ENCODE results near the gene LMBRD2. TPM values are rescaled to one million over a fixed set of nuclear protein-coding genes. Genes with fewer than 3 reads are reported as not detected.
A peak's percentile ranks its signal among the peaks of the same experiment; 100 is the strongest.
"Not testable (repeated sequence)": the region's sequence is repeated elsewhere in the genome, so short reads cannot be mapped to it uniquely, and the experiment has no call there.

LMBRD2 gene
- total RNA-seq (10 to 100 TPM in 1 of 2 donors, 1 to 10 TPM in 1; 9.8 to 16.3 TPM), polyA plus RNA-seq (1 to 10 TPM; 1.8 to 4.6 TPM)
- long read RNA-seq, donor 1, full-length matches to known transcripts: 1 of 12 reads
- long read RNA-seq, donor 1, partial matches to known transcripts: 7 of 12 reads
- long read RNA-seq, donor 1, other reads (novel, unspliced or antisense): 4 of 12 reads
- long read RNA-seq, donor 2, full-length matches to known transcripts: 1 of 8 reads
- long read RNA-seq, donor 2, partial matches to known transcripts: 3 of 8 reads
- long read RNA-seq, donor 2, other reads (novel, unspliced or antisense): 4 of 8 reads

DNA sequence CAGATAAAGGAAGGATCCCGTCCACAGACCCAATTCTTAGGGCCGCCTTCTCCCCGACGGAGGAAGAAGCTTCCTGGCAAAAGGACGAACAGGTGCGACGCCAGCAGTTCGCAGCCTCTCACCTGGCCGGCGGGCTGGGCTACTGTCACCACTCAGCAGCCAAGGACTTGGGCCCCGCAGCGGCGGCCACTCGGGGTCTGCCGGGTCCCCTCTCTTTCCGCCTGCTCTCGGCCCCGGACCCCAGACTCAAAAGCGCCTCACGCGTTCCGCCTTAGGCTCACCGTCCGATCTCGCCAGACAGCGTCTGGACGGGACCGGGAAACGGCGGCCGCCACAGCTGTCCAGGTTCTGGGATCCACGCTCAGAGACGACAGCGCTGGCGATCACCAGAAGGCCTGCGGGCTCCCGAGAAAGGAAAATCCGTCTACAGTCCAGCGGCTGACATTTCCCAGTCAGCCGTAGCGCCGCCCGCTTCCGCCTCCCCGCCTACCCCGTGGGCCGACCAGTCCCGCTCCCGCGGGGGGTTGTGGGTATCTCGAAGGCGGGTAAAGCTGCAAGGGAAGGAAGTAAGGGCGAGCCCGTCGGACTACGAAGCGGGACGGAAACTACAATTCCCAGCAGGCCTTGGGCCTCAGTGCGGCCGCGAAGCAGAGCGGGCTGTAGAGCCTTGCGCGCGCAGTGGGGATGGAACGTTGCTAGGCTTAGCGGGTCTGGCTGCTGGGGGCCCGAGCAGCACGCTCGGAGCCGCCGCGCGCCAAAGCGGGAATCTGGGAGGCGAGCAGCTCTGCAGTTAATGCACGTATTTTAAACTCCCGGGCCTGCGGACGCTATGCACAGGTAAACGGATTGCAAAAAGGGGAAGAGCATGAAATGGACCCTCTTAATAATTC, at the start of gene LMBRD2, which contains the start of gene SKP2:
Gene LMBRD2 (minus strand): TSS at position 454 of the 890 bp plus-strand sequence. CDS start 8,538 bp downstream, outside the sequence.
Gene SKP2 (plus strand): TSS at position 678 of the 890 bp plus-strand sequence. CDS start 152 bp downstream, at position 830.
- peak; percentile 100 for ATAC-seq (ENCODE audit: low FRiP score)
- Histone ChIP-seq H3K27me3 (ENCODE audit: control insufficient read depth in 1 of 2, insufficient read depth in 2 of 2, low read length in 1 of 2) (no peaks in the 10 kb centered on the region), H3K36me3 (ENCODE audit: control insufficient read depth in 1 of 2, insufficient read depth in 2 of 2, low read length in 1 of 2) (no peaks in the 10 kb centered on the region), H3K4me1 (ENCODE audit: control insufficient read depth in 1 of 2, insufficient read depth in 2 of 2, low read length in 2 of 2) (peaks cover 0 to 4% of the 10 kb centered on the region in 2 donors), H3K27ac (ENCODE audit: low read depth in 1 of 2, low read length in 2 of 2) (peak within 1 kb of the TSS in 1 of 2 donors; percentile 47), H3K9me3 (ENCODE audit: control insufficient read depth, low read length) (no peaks in the 10 kb centered on the region), H3K4me3 (ENCODE audit: low read length in 2 of 2) (peak within 1 kb of the TSS; percentile 61 to 91)
- peak; percentile 99 for DNase-seq
- intact Hi-C loops (cut with DNase I): loop anchor here in 1 of 2 donors (10.0 kb wide), 1 partner anchor 543 kb away; no protein-coding TSS in a partner anchor
- WGBS, 2 donors: 0% methylated on average over 81 of the region's 81 CpGs

DNA sequence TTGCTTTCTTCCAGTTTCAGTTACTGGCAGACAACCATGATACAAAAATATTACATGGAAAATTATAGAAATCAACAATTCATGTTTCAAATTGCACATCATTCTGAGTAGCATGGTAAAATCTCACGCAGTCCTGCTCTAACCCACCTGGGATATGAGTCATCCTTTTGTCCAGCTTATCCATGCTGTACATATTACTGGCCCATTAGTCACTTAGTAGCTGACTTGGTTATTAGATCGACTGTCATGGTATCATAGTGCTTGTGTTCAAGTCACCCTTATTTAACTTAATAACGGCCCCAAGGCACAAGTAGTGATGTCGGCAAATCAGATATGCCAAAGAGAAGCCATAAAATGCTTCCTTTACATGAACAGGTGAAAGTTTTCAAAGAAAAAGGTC, 48.8 kb upstream of the LMBRD2 start:
- Histone ChIP-seq H3K27me3 (ENCODE audit: control insufficient read depth in 1 of 2, insufficient read depth in 2 of 2, low read length in 1 of 2) (no peaks in the 10 kb centered on the region), H3K9me3 (ENCODE audit: control insufficient read depth, low read length) (no peaks in the 10 kb centered on the region), H3K4me3 (ENCODE audit: low read length in 2 of 2) (no peak overlapping the region), H3K36me3 (ENCODE audit: control insufficient read depth in 1 of 2, insufficient read depth in 2 of 2, low read length in 1 of 2) (peaks cover 0 to 2% of the 10 kb centered on the region in 2 donors), H3K27ac (ENCODE audit: low read depth in 1 of 2, low read length in 2 of 2) (no peak overlapping the region), H3K4me1 (ENCODE audit: control insufficient read depth in 1 of 2, insufficient read depth in 2 of 2, low read length in 2 of 2) (no peaks in the 10 kb centered on the region)
- ATAC-seq (ENCODE audit: low FRiP score) (no peak), DNase-seq (no peak)
- 85 to 87% methylated on average over 4 of the region's 4 CpGs for WGBS, 2 donors
- intact Hi-C loops (cut with DNase I): no loop called here

DNA sequence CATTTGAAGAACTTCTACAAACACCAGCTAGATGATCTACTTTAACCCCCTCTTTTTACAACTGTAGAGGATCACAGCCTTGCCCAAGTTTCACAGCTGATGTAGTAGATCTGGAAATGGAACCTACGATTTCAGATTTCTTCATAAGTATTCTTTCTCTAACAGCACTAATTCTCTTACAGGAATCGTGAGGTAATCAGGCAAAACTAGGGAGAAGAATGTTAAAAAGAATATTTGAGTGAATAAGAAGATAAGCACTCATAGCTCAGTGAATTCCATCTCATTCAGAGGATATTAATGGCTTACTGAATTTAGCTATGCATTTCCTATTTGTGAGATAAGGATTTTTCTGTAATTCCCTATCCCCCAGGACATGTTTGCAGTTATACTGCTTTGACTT, 47.9 kb upstream of the LMBRD2 start:
- H3K36me3 ChIP-seq (ENCODE audit: control insufficient read depth in 1 of 2, insufficient read depth in 2 of 2, low read length in 1 of 2): peaks cover 0 to 2% of the 10 kb centered on the region in 2 donors
- no peak for DNase-seq
- no peaks in the 10 kb centered on the region for H3K4me1 ChIP-seq (ENCODE audit: control insufficient read depth in 1 of 2, insufficient read depth in 2 of 2, low read length in 2 of 2)
- no peak for ATAC-seq (ENCODE audit: low FRiP score)
- H3K27ac ChIP-seq (ENCODE audit: low read depth in 1 of 2, low read length in 2 of 2): no peak overlapping the region
- H3K27me3 ChIP-seq (ENCODE audit: control insufficient read depth in 1 of 2, insufficient read depth in 2 of 2, low read length in 1 of 2): no peaks in the 10 kb centered on the region
- intact Hi-C loops (cut with DNase I): no loop called here
- H3K4me3 ChIP-seq (ENCODE audit: low read length in 2 of 2): no peak overlapping the region
- 22 to 30% methylated on average over 2 of the region's 2 CpGs for WGBS, 2 donors
- no peaks in the 10 kb centered on the region for H3K9me3 ChIP-seq (ENCODE audit: control insufficient read depth, low read length)

DNA sequence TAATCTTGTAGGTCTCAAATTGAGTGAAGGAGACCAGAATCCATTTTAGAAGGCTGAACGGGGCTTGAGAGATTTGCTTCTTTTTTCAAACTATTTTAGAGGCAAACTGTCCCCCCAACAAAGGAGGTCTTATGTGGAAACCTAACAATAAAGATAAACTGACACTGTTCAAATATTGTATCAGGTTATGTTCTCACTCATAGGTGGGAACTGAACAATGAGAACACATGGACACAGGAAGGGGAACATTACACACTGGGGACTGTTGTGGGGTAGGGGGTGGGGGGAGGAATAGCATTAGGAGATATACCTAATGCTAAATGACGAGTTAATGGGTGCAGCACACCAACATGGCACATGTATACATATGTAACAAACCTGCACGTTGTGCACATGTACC, 47.1 kb upstream of the LMBRD2 start:
- H3K4me3 ChIP-seq (ENCODE audit: low read length in 2 of 2); H3K27ac ChIP-seq (ENCODE audit: low read depth in 1 of 2, low read length in 2 of 2); H3K27me3 ChIP-seq (ENCODE audit: control insufficient read depth in 1 of 2, insufficient read depth in 2 of 2, low read length in 1 of 2); intact Hi-C loops (cut with DNase I); DNase-seq; H3K4me1 ChIP-seq (ENCODE audit: control insufficient read depth in 1 of 2, insufficient read depth in 2 of 2, low read length in 2 of 2); H3K36me3 ChIP-seq (ENCODE audit: control insufficient read depth in 1 of 2, insufficient read depth in 2 of 2, low read length in 1 of 2); H3K9me3 ChIP-seq (ENCODE audit: control insufficient read depth, low read length); ATAC-seq (ENCODE audit: low FRiP score): not testable (repeated sequence)
- WGBS, 2 donors: 69 to 84% methylated on average over 2 of the region's 3 CpGs

DNA sequence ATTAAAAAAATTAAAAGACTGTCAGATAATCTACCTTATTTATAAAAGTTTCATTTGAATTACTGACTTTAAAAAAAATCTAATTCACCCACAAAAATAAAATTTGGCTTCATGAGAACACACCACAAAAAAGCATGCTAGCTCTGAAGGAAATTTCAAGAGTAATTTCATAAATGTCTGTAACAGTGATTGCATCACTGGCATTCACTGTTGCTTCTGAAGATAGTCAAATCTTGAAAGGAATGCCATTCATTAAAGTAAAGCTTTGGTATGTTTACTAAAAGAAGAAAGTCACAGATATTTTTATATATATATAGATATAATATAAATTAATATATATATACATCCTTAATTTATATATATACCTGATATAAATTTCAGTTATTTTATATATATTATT, 46.6 kb upstream of the LMBRD2 start:
- DNase-seq (no peak), ATAC-seq (ENCODE audit: low FRiP score) (no peak)
- H3K27me3 ChIP-seq (ENCODE audit: control insufficient read depth in 1 of 2, insufficient read depth in 2 of 2, low read length in 1 of 2): no peaks in the 10 kb centered on the region
- H3K9me3 ChIP-seq (ENCODE audit: control insufficient read depth, low read length): no peaks in the 10 kb centered on the region
- H3K4me1 ChIP-seq (ENCODE audit: control insufficient read depth in 1 of 2, insufficient read depth in 2 of 2, low read length in 2 of 2): no peaks in the 10 kb centered on the region
- H3K36me3 ChIP-seq (ENCODE audit: control insufficient read depth in 1 of 2, insufficient read depth in 2 of 2, low read length in 1 of 2): peaks cover 0 to 2% of the 10 kb centered on the region in 2 donors
- H3K4me3 ChIP-seq (ENCODE audit: low read length in 2 of 2): no peak overlapping the region
- intact Hi-C loops (cut with DNase I): no loop called here
- H3K27ac ChIP-seq (ENCODE audit: low read depth in 1 of 2, low read length in 2 of 2): no peak overlapping the region

DNA sequence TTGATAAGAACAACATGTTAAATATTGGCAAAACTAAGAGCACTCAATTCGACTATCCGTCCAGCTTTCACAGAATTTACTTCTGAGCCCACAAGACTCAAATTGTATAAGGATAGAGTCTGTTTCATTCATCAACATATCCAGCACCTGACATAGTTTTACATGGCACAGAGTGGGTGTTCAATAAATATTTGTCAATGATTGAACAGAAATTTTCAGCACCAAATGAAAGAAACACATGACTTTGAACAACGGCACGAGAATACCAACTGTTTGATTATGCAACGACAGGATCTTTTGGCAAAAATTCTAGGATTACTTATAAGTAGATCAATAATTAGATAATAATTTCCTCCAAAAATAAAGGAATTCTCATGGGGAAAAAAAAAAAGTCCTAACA, 42.1 kb upstream of the LMBRD2 start:
- Histone ChIP-seq H3K9me3 (ENCODE audit: control insufficient read depth, low read length) (no peaks in the 10 kb centered on the region), H3K4me1 (ENCODE audit: control insufficient read depth in 1 of 2, insufficient read depth in 2 of 2, low read length in 2 of 2) (no peaks in the 10 kb centered on the region), H3K27ac (ENCODE audit: low read depth in 1 of 2, low read length in 2 of 2) (no peak overlapping the region), H3K4me3 (ENCODE audit: low read length in 2 of 2) (no peak overlapping the region), H3K27me3 (ENCODE audit: control insufficient read depth in 1 of 2, insufficient read depth in 2 of 2, low read length in 1 of 2) (no peaks in the 10 kb centered on the region), H3K36me3 (ENCODE audit: control insufficient read depth in 1 of 2, insufficient read depth in 2 of 2, low read length in 1 of 2) (peaks cover 0 to 3% of the 10 kb centered on the region in 2 donors)
- WGBS, 2 donors: 94 to 96% methylated on average over 5 of the region's 5 CpGs
- DNase-seq: no peak
- intact Hi-C loops (cut with DNase I): no loop called here
- ATAC-seq (ENCODE audit: low FRiP score): no peak

DNA sequence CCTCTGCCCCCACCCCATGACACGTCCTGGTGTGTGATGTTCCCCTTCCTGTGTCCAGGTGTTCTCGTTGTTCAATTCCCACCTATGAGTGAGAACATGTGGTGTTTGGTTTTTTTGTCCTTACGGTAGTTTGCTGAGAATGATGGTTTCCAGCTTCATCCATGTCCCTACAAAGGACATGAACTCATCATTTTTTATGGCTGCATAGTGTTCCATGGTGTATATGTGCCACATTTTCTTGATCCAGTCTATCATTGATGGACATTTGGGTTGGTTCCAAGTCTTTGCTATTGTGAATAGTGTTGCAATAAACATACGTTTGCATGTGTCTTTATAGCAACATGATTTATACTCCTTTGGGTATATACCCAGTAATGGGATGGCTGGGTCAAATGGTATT, 32.7 kb upstream of the LMBRD2 start:
- DNase-seq; H3K27me3 ChIP-seq (ENCODE audit: control insufficient read depth in 1 of 2, insufficient read depth in 2 of 2, low read length in 1 of 2); ATAC-seq (ENCODE audit: low FRiP score); H3K4me1 ChIP-seq (ENCODE audit: control insufficient read depth in 1 of 2, insufficient read depth in 2 of 2, low read length in 2 of 2); intact Hi-C loops (cut with DNase I); H3K36me3 ChIP-seq (ENCODE audit: control insufficient read depth in 1 of 2, insufficient read depth in 2 of 2, low read length in 1 of 2); H3K9me3 ChIP-seq (ENCODE audit: control insufficient read depth, low read length); H3K27ac ChIP-seq (ENCODE audit: low read depth in 1 of 2, low read length in 2 of 2); H3K4me3 ChIP-seq (ENCODE audit: low read length in 2 of 2): not testable (repeated sequence)
- 96 to 98% methylated on average over 2 to 3 of the region's 4 CpGs for WGBS, 2 donors

DNA sequence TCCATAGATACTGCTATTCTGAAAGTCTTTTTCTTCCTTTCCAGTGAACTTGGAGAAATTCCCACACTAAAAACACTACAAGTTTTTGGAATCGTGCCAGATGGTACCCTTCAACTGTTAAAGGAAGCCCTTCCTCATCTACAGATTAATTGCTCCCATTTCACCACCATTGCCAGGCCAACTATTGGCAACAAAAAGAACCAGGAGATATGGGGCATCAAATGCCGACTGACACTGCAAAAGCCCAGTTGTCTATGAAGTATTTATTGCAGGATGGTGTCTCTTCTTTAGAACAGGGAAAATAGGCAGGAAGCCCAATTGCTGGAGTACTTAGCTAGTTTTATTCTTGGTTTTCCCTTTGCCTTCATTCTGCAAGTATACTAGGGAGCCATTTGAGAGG, 30.1 kb upstream of the LMBRD2 start:
- no peak overlapping the region for H3K4me3 ChIP-seq (ENCODE audit: low read length in 2 of 2)
- H3K27ac ChIP-seq (ENCODE audit: low read depth in 1 of 2, low read length in 2 of 2): no peak overlapping the region
- intact Hi-C loops (cut with DNase I): no loop called here
- H3K4me1 ChIP-seq (ENCODE audit: control insufficient read depth in 1 of 2, insufficient read depth in 2 of 2, low read length in 2 of 2): no peaks in the 10 kb centered on the region
- H3K36me3 ChIP-seq (ENCODE audit: control insufficient read depth in 1 of 2, insufficient read depth in 2 of 2, low read length in 1 of 2): peaks cover 2 to 6% of the 10 kb centered on the region in 2 donors
- WGBS, 2 donors: 19 to 34% methylated on average over 2 of the region's 2 CpGs
- no peaks in the 10 kb centered on the region for H3K9me3 ChIP-seq (ENCODE audit: control insufficient read depth, low read length)
- no peaks in the 10 kb centered on the region for H3K27me3 ChIP-seq (ENCODE audit: control insufficient read depth in 1 of 2, insufficient read depth in 2 of 2, low read length in 1 of 2)
- ATAC-seq (ENCODE audit: low FRiP score) (no peak), DNase-seq (no peak)

Measured in aorta (tissue), 5 donors.